ENCODE measurements around the gene AXDND1. TPM values are rescaled to one million over a fixed set of nuclear protein-coding genes. Genes with fewer than 3 reads are reported as not detected.
"Not testable (repeated sequence)": the region's sequence is repeated elsewhere in the genome, so short reads cannot be mapped to it uniquely, and the experiment has no call there.

Gene AXDND1
- total and polyA plus RNA-seq, 2 of the 8 experiments (the other 6 are each of a cell fraction or from before 2014, with no cell fraction given): 0.61 TPM; not detected in 1

GRCh38 chr1:179465661-179466060 lies 99.9 kb downstream of the AXDND1 start:
- H4K8ac ChIP-seq (ENCODE audit: extremely low read depth, insufficient read depth, low read length); H4K20me1 ChIP-seq (replicated peaks in 1 of 2; ENCODE audit: control insufficient read depth in 1 of 2, insufficient read depth in 2 of 2, low read length in 2 of 2); H2AK5ac ChIP-seq (ENCODE audit: low read depth, low read length); H3K14ac ChIP-seq (ENCODE audit: insufficient read length); H4K91ac ChIP-seq (replicated peaks; ENCODE audit: insufficient read length, low read length); H3K23me2 ChIP-seq (ENCODE audit: low read depth, low read length); H3K23ac ChIP-seq (ENCODE audit: insufficient read length); H3K4me3 ChIP-seq (ENCODE audit: extremely low read depth in 1 of 4, insufficient read depth in 2 of 4, low read depth in 3 of 4, low read length in 4 of 4); H4K5ac ChIP-seq (ENCODE audit: insufficient read length, low read depth, low read length); H3K27ac ChIP-seq (ENCODE audit: low read depth, low read length); H2BK120ac ChIP-seq (replicated peaks; ENCODE audit: low read depth, low read length); H3K36me3 ChIP-seq (ENCODE audit: control insufficient read depth in 2 of 4, insufficient read depth in 4 of 4, low read length in 3 of 4); H2BK12ac ChIP-seq (ENCODE audit: low read depth, low read length); H3K4ac ChIP-seq (replicated peaks; ENCODE audit: insufficient read length, low read depth, low read length); H3K56ac ChIP-seq (replicated peaks; ENCODE audit: insufficient read length, low read depth, low read length); H3K4me2 ChIP-seq (ENCODE audit: insufficient read depth in 1 of 2, low read depth in 2 of 2, low read length in 2 of 2); H3K4me1 ChIP-seq (replicated peaks in 1 of 4; ENCODE audit: control insufficient read depth in 3 of 4, insufficient read depth in 4 of 4, low read length in 3 of 4); H2AFZ ChIP-seq (ENCODE audit: low read length); H3K9ac ChIP-seq (replicated peaks in 1 of 4; ENCODE audit: extremely low read depth in 1 of 4, low read depth in 3 of 4, low read length in 3 of 4); H2BK20ac ChIP-seq (ENCODE audit: low read length); H2BK5ac ChIP-seq (ENCODE audit: low read depth, low read length); CTCF ChIA-PET (ENCODE audit: partially characterized antibody); H3K79me2 ChIP-seq (ENCODE audit: control insufficient read depth in 1 of 2, insufficient read depth in 2 of 2, low read length in 2 of 2); DNase-seq (ENCODE audit: low read depth in 1 of 2, low spot score in 2 of 2); H3K79me1 ChIP-seq (ENCODE audit: low read depth, low read length); H3K18ac ChIP-seq (ENCODE audit: extremely low read depth, low read length); H2BK15ac ChIP-seq (ENCODE audit: low read length); FAIRE-seq; POLR2A ChIA-PET (ENCODE audit: partially characterized antibody); H3K27me3 ChIP-seq (replicated peaks in 1 of 4; ENCODE audit: control insufficient read depth in 3 of 4, extremely low read depth in 1 of 4, insufficient read depth in 3 of 4, low read length in 3 of 4): not testable (repeated sequence)
- peaks cover 15 to 17% of the 10 kb centered on the region in 2 experiments for H3K9me3 ChIP-seq (ENCODE audit: insufficient read depth in 2 of 2, low read depth in 1 of 2, low read length in 1 of 2)
- WGBS, 2 experiments (ENCODE audit: extremely low coverage in 1 of 2, insufficient coverage in 1 of 2, insufficient read length in 1 of 2, insufficient replicate concordance in 2 of 2, low coverage in 1 of 2, low lambda C conversion rate in 2 of 2, missing lambda C conversion rate in 1 of 2): 93% methylated on average over 11 of the region's 11 CpGs; no CpG with 5 or more reads in 1 of the 2 experiments
